NT2/D1 (cell line): Measurements from ENCODE around the gene TGFBR2.

ENCODE experiments used
- YY1 ChIP-seq: IDR thresholded peaks from 2 replicates; pipeline ENCODE4 v1.6.1; 2011; ENCODE audit not compliant: insufficient read length, insufficient read depth
- ZNF274 ChIP-seq: IDR thresholded peaks from 2 replicates; pipeline ENCODE4 v1.6.1; 2011; ENCODE audit warnings: mild to moderate bottlenecking, low read depth, low read length

GRCh38 chr3:30638685-30639412, 32.4 kb downstream of the TGFBR2 start:
- TF ChIP-seq ZNF274 (no peak), YY1 (no peak)
